HepG2 (cell line): Measurements from ENCODE around the gene SLC16A4. TPM values are rescaled to one million over a fixed set of nuclear protein-coding genes. Genes with fewer than 3 reads are reported as not detected.

Experiments
- ATF3 ChIP-seq: sonication (generic); formaldehyde crosslinking; IDR thresholded peaks from 2 replicates; pipeline ENCODE4 v1.4.0; 2020; ENCODE audit warnings: missing genetic modification reagents
- CREM ChIP-seq, 2 experiments: sonication (generic) in 1 of 2; formaldehyde crosslinking in 1 of 2; IDR thresholded peaks; 2 replicates each; pipeline versions ENCODE4 v1.4.0 to v1.6.1; 2016 to 2020; ENCODE audit warnings: antibody characterized with exemption in 1 of 2, mild to moderate bottlenecking in 1 of 2, missing genetic modification reagents in 1 of 2
- ETV6 ChIP-seq: sonication (generic); formaldehyde crosslinking; conservative IDR thresholded peaks from 2 replicates; pipeline ENCODE4 v1.4.0; 2020; ENCODE audit warnings: missing genetic modification reagents
- HNRNPUL1 ChIP-seq: fragments of 200-400 bp; formaldehyde crosslinking; IDR thresholded peaks from 2 replicates; pipeline ENCODE4 v1.6.1; 2017; ENCODE audit warnings: low read depth, mild to moderate bottlenecking, low read length, moderate library complexity
- HOXA7 ChIP-seq: sonication (generic); formaldehyde crosslinking; IDR thresholded peaks from 2 replicates; pipeline ENCODE4 v1.8.1; 2022; ENCODE audit warnings: mild to moderate bottlenecking, missing genetic modification reagents, moderate library complexity
- HOXD1 ChIP-seq: sonication (generic); formaldehyde crosslinking; IDR thresholded peaks from 2 replicates; pipeline ENCODE4 v1.5.0; 2020; ENCODE audit warnings: missing genetic modification reagents
- KAT2B ChIP-seq: fragments of 150-350 bp; IDR thresholded peaks from 2 replicates; pipeline ENCODE4 v1.6.1; 2014; ENCODE audit warnings: low read depth, low read length, borderline replicate concordance
- KLF12 ChIP-seq: sonication (generic); formaldehyde crosslinking; IDR thresholded peaks from 2 replicates; pipeline ENCODE4 v1.4.0; 2020; ENCODE audit warnings: missing genetic modification reagents, borderline replicate concordance
- MED13 ChIP-seq: sonication (generic); formaldehyde crosslinking; IDR thresholded peaks from 2 replicates; pipeline ENCODE4 v1.5.0; 2020; ENCODE audit warnings: missing genetic modification reagents
- NFATC3 ChIP-seq: sonication (generic); formaldehyde crosslinking; IDR thresholded peaks from 2 replicates; pipeline ENCODE4 v1.5.1; 2020; ENCODE audit warnings: mild to moderate bottlenecking, missing genetic modification reagents
- NFIC ChIP-seq: IDR thresholded peaks from 2 replicates; pipeline ENCODE4 v1.6.1; 2012; ENCODE audit warnings: mild to moderate bottlenecking, low read length, inconsistent platforms
- ONECUT2 ChIP-seq: sonication (generic); formaldehyde crosslinking; IDR thresholded peaks from 2 replicates; pipeline ENCODE4 v1.4.0; 2020; ENCODE audit warnings: missing genetic modification reagents
- PATZ1 ChIP-seq: sonication (generic); formaldehyde crosslinking; IDR thresholded peaks from 2 replicates; pipeline ENCODE4 v1.4.0; 2020; ENCODE audit warnings: missing genetic modification reagents
- SIX1 ChIP-seq: sonication (generic); formaldehyde crosslinking; IDR thresholded peaks from 2 replicates; pipeline ENCODE4 v1.4.0; 2020; ENCODE audit warnings: missing genetic modification reagents, borderline replicate concordance
- SOX6 ChIP-seq, 2 experiments: fragments of 450-650 bp in 1 of 2; sonication (generic) in 1 of 2; formaldehyde crosslinking in 1 of 2; IDR thresholded peaks; 2 replicates each; pipeline versions ENCODE4 v1.4.0 to v1.6.1; 2017 to 2020; ENCODE audit warnings: antibody characterized with exemption in 1 of 2, mild to moderate bottlenecking in 1 of 2, missing genetic modification reagents in 1 of 2
- TRAFD1 ChIP-seq: sonication (generic); formaldehyde crosslinking; IDR thresholded peaks from 2 replicates; pipeline ENCODE4 v1.5.1; 2020; ENCODE audit warnings: missing genetic modification reagents, mild to moderate bottlenecking, borderline replicate concordance
- ZFP1 ChIP-seq: IDR thresholded peaks from 2 replicates; pipeline ENCODE4 v1.6.1; 2016
- ZNF230 ChIP-seq: sonication (generic); formaldehyde crosslinking; IDR thresholded peaks from 2 replicates; pipeline ENCODE4 v1.4.0; 2020; ENCODE audit warnings: mild to moderate bottlenecking, missing genetic modification reagents
- ZNF383 ChIP-seq: sonication (generic); formaldehyde crosslinking; IDR thresholded peaks from 2 replicates; pipeline ENCODE4 v1.4.0; 2020; ENCODE audit warnings: missing genetic modification reagents, mild to moderate bottlenecking, borderline replicate concordance
- ZNF441 ChIP-seq: sonication (generic); formaldehyde crosslinking; IDR thresholded peaks from 2 replicates; pipeline ENCODE4 v1.7.0; 2021; ENCODE audit warnings: missing genetic modification reagents, borderline replicate concordance
- ZNF468 ChIP-seq: sonication (generic); formaldehyde crosslinking; IDR thresholded peaks from 2 replicates; pipeline ENCODE4 v1.8.0; 2022; ENCODE audit warnings: mild to moderate bottlenecking, moderate library complexity, missing genetic modification reagents
- ZNF512B ChIP-seq: sonication (generic); formaldehyde crosslinking; IDR thresholded peaks from 2 replicates; pipeline ENCODE4 v1.5.1; 2020; ENCODE audit warnings: missing genetic modification reagents, mild to moderate bottlenecking, borderline replicate concordance
- ZNF556 ChIP-seq: sonication (generic); formaldehyde crosslinking; IDR thresholded peaks from 2 replicates; pipeline ENCODE4 v1.4.0; 2020; ENCODE audit warnings: mild to moderate bottlenecking, missing genetic modification reagents, borderline replicate concordance
- ZNF724P ChIP-seq: sonication (generic); formaldehyde crosslinking; IDR thresholded peaks from 2 replicates; pipeline ENCODE4 v1.8.0; 2022; ENCODE audit warnings: missing genetic modification reagents, borderline replicate concordance
- ZNF841 ChIP-seq: sonication (generic); formaldehyde crosslinking; IDR thresholded peaks from 2 replicates; pipeline ENCODE4 v1.8.1; 2023; ENCODE audit warnings: missing genetic modification reagents, borderline replicate concordance
- ZSCAN21 ChIP-seq: sonication (generic); formaldehyde crosslinking; IDR thresholded peaks from 2 replicates; pipeline ENCODE4 v1.8.0; 2022; ENCODE audit warnings: mild to moderate bottlenecking, missing genetic modification reagents, moderate library complexity, borderline replicate concordance
- polyA plus RNA-seq, 8 experiments: library from polyadenylated mRNA; depleted of rRNA in 3 of 8; stranded (reverse) in 7 of 8; unstranded in 1 of 8; fragments of >200 nt; fragmentation: Illumina TruSeq in 4 of 8; extraction: Trizol in 4 of 8; gene quantifications; 2 replicates each; pipeline versions ENCODE4 v1.2.1 to v1.2.3, GENCODE V29; 2011 to 2016; ENCODE audit warnings: low read depth in 4 of 8, missing spikeins in 1 of 8, mixed read lengths in 1 of 8; ENCODE audit not compliant: insufficient read depth in 1 of 8
- total RNA-seq, 5 experiments: library from RNA; depleted of rRNA; stranded (reverse); fragments of >200 nt; fragmentation: Illumina TruSeq; extraction: Trizol; gene quantifications; 2 replicates each; pipeline ENCODE4 v1.2.3, GENCODE V29; 2016; ENCODE audit warnings: low read depth in 1 of 5

Gene SLC16A4
- total and polyA plus RNA-seq, 2 of the 13 experiments (the other 11 are each of a cell fraction or from before 2014, with no cell fraction given): 1.1 to 1.5 TPM

- TF ChIP-seq ZNF512B (no peak), ZNF556 (CRISPR knock-in tag) (no peak), ATF3 (CRISPR knock-in tag) (no peak), ZSCAN21 (CRISPR knock-in tag) (no peak), ZNF230 (no peak), HOXA7 (CRISPR knock-in tag) (no peak), ETV6 (CRISPR knock-in tag) (no peak), MED13 (no peak), HNRNPUL1 (no peak), ZNF383 (CRISPR knock-in tag) (no peak), TRAFD1 (CRISPR knock-in tag) (no peak), KAT2B (no peak), ZNF441 (CRISPR knock-in tag) (no peak), SIX1 (CRISPR knock-in tag) (peak; percentile 64; the same call in 1 of the 2 replicates), NFIC (no peak), PATZ1 (no peak), ZNF468 (peak; percentile 29; the same call in 1 of the 2 replicates), KLF12 (CRISPR knock-in tag) (no peak), ONECUT2 (CRISPR knock-in tag) (no peak), ZNF841 (no peak), HOXD1 (CRISPR knock-in tag) (no peak), ZFP1 (CRISPR knock-in tag) (no peak), SOX6 (IDR thresholded peaks at IDR 0.05) (no peak), SOX6 (CRISPR knock-in tag; IDR thresholded peaks at IDR 0.05) (peak; percentile 67), NFATC3 (CRISPR knock-in tag) (no peak), ZNF724P (CRISPR knock-in tag) (no peak), CREM (IDR thresholded peaks at IDR 0.05) (no peak), CREM (CRISPR knock-in tag; IDR thresholded peaks at IDR 0.05) (no peak)
These were observed 55.6 kb downstream of the SLC16A4 start (continued) for GRCh38 chr1:110335265-110335664.
